ENCODE measurements around the gene BICRA. TPM values are rescaled to one million over a fixed set of nuclear protein-coding genes. Genes with fewer than 3 reads are reported as not detected.

The BICRA gene
- total RNA-seq, 5 donors from 2014 or later (not counting 1 experiment from before 2014, with no cell fraction given), result 31.9 to 39.3 (median 35.1) TPM

DNA sequence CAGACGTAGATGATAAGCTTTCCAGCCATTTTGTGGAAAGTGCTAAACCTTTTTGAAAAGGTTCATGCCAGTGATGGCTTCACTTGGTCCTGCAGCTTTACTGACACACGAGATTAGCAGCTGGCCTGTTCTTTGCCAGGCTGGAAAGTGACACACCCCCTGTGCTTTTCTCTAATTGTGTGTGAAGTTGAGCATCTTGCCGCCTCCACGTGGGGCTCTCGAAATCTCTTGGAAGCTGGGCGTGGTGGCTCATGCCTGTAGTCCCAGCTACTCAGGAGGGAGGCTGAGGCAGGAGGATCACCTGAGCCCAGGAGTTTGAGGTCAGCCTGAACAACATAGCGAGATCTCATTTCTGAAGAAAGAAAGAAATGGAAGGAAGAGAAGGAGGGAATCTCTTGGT is 79.0 kb downstream of the BICRA start:
- POLR2A ChIA-PET, result interaction anchor here in 1 of 2 donors (0.6 kb wide), 1 partner anchor 149 kb away, joined by 3 read pairs; no protein-coding TSS in a partner anchor
- H3K4me1 ChIP-seq (ENCODE audit: control insufficient read depth in 1 of 2, extremely low read depth in 1 of 2, insufficient read depth in 2 of 2, low read length in 2 of 2), result no peaks in the 10 kb centered on the region

DNA sequence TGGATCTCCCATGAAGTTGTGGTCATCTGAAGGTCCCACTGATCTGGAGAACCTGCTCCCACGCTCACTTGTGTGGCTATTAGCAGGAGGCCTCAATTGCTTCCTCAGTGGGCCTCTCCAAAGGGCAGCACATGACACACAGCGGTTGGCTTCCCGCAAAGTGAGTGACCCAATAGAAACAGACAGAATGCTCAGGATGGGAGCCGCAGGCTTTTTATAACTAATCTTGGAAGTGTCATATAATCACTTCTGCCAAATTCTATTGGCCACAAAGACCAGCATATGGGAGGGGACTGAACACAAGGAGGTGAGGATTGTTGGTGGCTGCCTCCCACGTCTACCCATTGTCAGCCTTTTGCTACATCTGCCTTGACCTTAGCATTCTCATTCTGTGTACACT is 82.2 kb downstream of the BICRA start:
- no peak overlapping the region for H3K4me3 ChIP-seq (ENCODE audit: control insufficient read depth in 1 of 2, extremely low read depth in 1 of 2, low read length in 1 of 2)

More for the DNA sequence above, 79.0 kb downstream of the BICRA start:
- ATAC-seq (replicated peaks in 1 of 4) (no peak), DNase-seq (no peak)
- Mint-ChIP-seq H3K27me3 (no peaks in the 10 kb centered on the region), H3K9me3 (no peaks in the 10 kb centered on the region), H3K36me3 (peaks cover 13% of the 10 kb centered on the region), H3K4me3 (no peak overlapping the region), H3K4me1 (no peaks in the 10 kb centered on the region), H3K27ac (no peak overlapping the region)
- no peak overlapping the region for H3K4me3 ChIP-seq (ENCODE audit: control insufficient read depth in 1 of 2, extremely low read depth in 1 of 2, low read length in 1 of 2)
- peaks cover 11 to 30% of the 10 kb centered on the region in 2 donors for H3K36me3 ChIP-seq (ENCODE audit: control insufficient read depth in 2 of 2, extremely low read depth in 1 of 2, insufficient read depth in 1 of 2, low read length in 1 of 2)
- H3K27me3 ChIP-seq (replicated peaks in 1 of 2; ENCODE audit: control insufficient read depth in 2 of 2, extremely low read depth in 1 of 2, insufficient read depth in 2 of 2, low read length in 1 of 2), result no peaks in the 10 kb centered on the region
- CTCF ChIA-PET, result no interaction called here
- no peak overlapping the region for H3K27ac ChIP-seq (ENCODE audit: low read length)
- no peaks in the 10 kb centered on the region for H3K9me3 ChIP-seq
- 100% methylated on average over 6 of the region's 7 CpGs for WGBS (ENCODE audit: insufficient coverage)

DNA sequence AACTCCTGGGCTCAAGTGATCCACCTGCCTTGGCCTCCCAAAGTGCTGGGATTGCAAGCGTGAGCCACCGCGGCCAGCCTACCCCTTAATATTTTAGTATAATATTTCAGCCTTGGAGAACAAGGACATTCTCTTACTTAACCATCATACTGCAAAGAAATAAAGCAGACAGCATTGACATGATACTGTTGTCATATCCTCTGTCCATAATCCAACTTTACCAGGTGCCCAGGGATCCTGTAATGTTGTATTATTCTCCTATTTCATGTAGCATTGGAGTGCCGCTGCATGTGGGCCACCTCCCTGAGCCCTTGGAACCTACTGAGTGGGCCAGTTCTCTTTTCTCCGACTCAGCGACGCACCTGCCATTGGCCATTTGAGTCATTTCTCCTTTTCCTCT is 82.8 kb downstream of the BICRA start:
- no peaks in the 10 kb centered on the region for H3K9me3 ChIP-seq
- H3K36me3 ChIP-seq (ENCODE audit: control insufficient read depth in 2 of 2, extremely low read depth in 1 of 2, insufficient read depth in 1 of 2, low read length in 1 of 2), result peaks cover 9 to 28% of the 10 kb centered on the region in 2 donors
- POLR2A ChIA-PET, result no interaction called here
- Mint-ChIP-seq H3K9me3 (no peaks in the 10 kb centered on the region), H3K4me3 (no peak overlapping the region), H3K27ac (no peak overlapping the region), H3K36me3 (peaks cover 15% of the 10 kb centered on the region), H3K4me1 (peaks cover 0 to 5% (median 0%) of the 10 kb centered on the region in 3 donors), H3K27me3 (no peaks in the 10 kb centered on the region)
- no peak overlapping the region for H3K4me3 ChIP-seq (ENCODE audit: control insufficient read depth in 1 of 2, extremely low read depth in 1 of 2, low read length in 1 of 2)
- CTCF ChIA-PET, result no interaction called here
- H3K27me3 ChIP-seq (replicated peaks in 1 of 2; ENCODE audit: control insufficient read depth in 2 of 2, extremely low read depth in 1 of 2, insufficient read depth in 2 of 2, low read length in 1 of 2), result no peaks in the 10 kb centered on the region
- no peak overlapping the region for H3K27ac ChIP-seq (ENCODE audit: low read length)
- DNase-seq, result no peak
- 88% methylated on average over 4 of the region's 7 CpGs for WGBS (ENCODE audit: insufficient coverage)
- ATAC-seq (replicated peaks in 1 of 4), result no peak
- no peaks in the 10 kb centered on the region for H3K4me1 ChIP-seq (ENCODE audit: control insufficient read depth in 1 of 2, extremely low read depth in 1 of 2, insufficient read depth in 2 of 2, low read length in 2 of 2)

More for the DNA sequence above, 82.2 kb downstream of the BICRA start:
- H3K9me3 ChIP-seq, result no peaks in the 10 kb centered on the region
- no peak for DNase-seq
- Mint-ChIP-seq H3K9me3 (no peaks in the 10 kb centered on the region), H3K36me3 (peaks cover 15% of the 10 kb centered on the region), H3K27ac (no peak overlapping the region), H3K4me1 (peaks cover 0 to 5% (median 0%) of the 10 kb centered on the region in 3 donors), H3K27me3 (no peaks in the 10 kb centered on the region), H3K4me3 (no peak overlapping the region)
- H3K4me1 ChIP-seq (ENCODE audit: control insufficient read depth in 1 of 2, extremely low read depth in 1 of 2, insufficient read depth in 2 of 2, low read length in 2 of 2), result no peaks in the 10 kb centered on the region
- no peak for ATAC-seq (replicated peaks in 1 of 4)
- CTCF ChIA-PET, result interaction anchor here in 1 of 2 donors (0.6 to 0.7 kb wide), 2 partner anchors 259 to 772 kb away, joined by 3 read pairs; no protein-coding TSS in a partner anchor
- H3K27me3 ChIP-seq (replicated peaks in 1 of 2; ENCODE audit: control insufficient read depth in 2 of 2, extremely low read depth in 1 of 2, insufficient read depth in 2 of 2, low read length in 1 of 2), result no peaks in the 10 kb centered on the region
- H3K36me3 ChIP-seq (ENCODE audit: control insufficient read depth in 2 of 2, extremely low read depth in 1 of 2, insufficient read depth in 1 of 2, low read length in 1 of 2), result peaks cover 11 to 24% of the 10 kb centered on the region in 2 donors
- WGBS (ENCODE audit: insufficient coverage), result 78% methylated on average over 3 of the region's 5 CpGs
- H3K27ac ChIP-seq (ENCODE audit: low read length), result no peak overlapping the region
- POLR2A ChIA-PET, result no interaction called here

DNA sequence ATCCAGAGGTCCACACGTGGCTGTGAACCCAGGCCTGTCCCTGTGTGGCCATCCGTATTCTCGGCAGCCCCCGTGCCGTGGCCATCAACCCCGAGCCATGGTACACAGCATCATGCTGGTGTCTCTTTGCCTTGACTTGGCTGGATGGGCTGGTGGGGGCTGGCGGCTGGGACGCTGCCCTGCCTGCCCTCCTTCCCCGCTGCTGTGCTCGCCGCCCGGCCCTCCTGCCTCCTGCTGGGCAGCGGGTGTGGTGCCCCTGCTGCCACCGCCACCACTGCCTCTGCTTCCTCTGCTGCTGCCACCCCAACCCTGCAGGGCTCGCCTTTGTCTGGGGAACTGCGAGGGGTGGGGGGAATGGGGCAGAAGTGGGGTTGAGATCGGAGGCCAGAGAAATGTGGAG is 84.6 kb downstream of the BICRA start:
- POLR2A ChIA-PET, result no interaction called here
- peaks cover 0 to 6% of the 10 kb centered on the region in 2 experiments for H3K4me1 ChIP-seq (ENCODE audit: control insufficient read depth in 1 of 2, extremely low read depth in 1 of 2, insufficient read depth in 2 of 2, low read length in 2 of 2)
- Mint-ChIP-seq H3K27me3 (no peaks in the 10 kb centered on the region), H3K36me3 (peaks cover 13% of the 10 kb centered on the region), H3K4me1 (peaks cover 2 to 5% (median 3%) of the 10 kb centered on the region in 3 donors), H3K27ac (no peak overlapping the region), H3K9me3 (no peaks in the 10 kb centered on the region), H3K4me3 (no peak overlapping the region)
- no peaks in the 10 kb centered on the region for H3K27me3 ChIP-seq (replicated peaks in 1 of 2; ENCODE audit: control insufficient read depth in 2 of 2, extremely low read depth in 1 of 2, insufficient read depth in 2 of 2, low read length in 1 of 2)
- ATAC-seq (replicated peaks in 1 of 4), result no peak
- no peak overlapping the region for H3K27ac ChIP-seq (ENCODE audit: low read length)
- no peak for DNase-seq
- H3K4me3 ChIP-seq (ENCODE audit: control insufficient read depth in 1 of 2, extremely low read depth in 1 of 2, low read length in 1 of 2), result no peak overlapping the region
- 93% methylated on average over 12 of the region's 17 CpGs for whole genome bisulfite sequencing (ENCODE audit: insufficient coverage)
- CTCF ChIA-PET, result no interaction called here
- peaks cover 9 to 29% of the 10 kb centered on the region in 2 donors for H3K36me3 ChIP-seq (ENCODE audit: control insufficient read depth in 2 of 2, extremely low read depth in 1 of 2, insufficient read depth in 1 of 2, low read length in 1 of 2)
- no peaks in the 10 kb centered on the region for H3K9me3 ChIP-seq

DNA sequence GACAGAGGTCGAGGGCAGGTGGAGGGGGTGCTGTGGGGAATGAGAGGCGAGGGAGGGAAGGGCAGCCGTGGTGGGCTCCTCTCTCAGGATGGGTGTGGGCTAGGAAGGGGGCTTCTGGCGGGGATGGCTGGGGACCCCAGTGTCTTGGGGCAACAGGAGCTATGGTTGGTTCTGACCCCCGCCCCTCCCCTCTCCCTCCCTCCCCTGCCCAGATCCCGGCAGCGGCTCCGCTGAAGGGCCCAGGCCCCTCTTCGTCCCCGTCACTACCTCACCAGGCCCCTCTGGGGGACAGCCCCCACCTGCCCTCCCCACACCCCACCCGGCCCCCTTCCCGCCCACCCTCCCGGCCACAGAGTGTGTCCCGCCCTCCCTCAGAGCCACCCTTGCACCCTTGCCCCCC is 85.0 kb downstream of the BICRA start:
- H3K27me3 ChIP-seq (replicated peaks in 1 of 2; ENCODE audit: control insufficient read depth in 2 of 2, extremely low read depth in 1 of 2, insufficient read depth in 2 of 2, low read length in 1 of 2), result no peaks in the 10 kb centered on the region
- H3K4me1 Mint-ChIP-seq, result peaks cover 2 to 5% (median 3%) of the 10 kb centered on the region in 3 donors
- H3K27me3 Mint-ChIP-seq, result no peaks in the 10 kb centered on the region
- CTCF ChIA-PET, result interaction anchor here in 1 of 2 donors (0.6 kb wide), 1 partner anchor 408 kb away, joined by 4 read pairs; no protein-coding TSS in a partner anchor
- H3K27ac Mint-ChIP-seq, result no peak overlapping the region
- no peak overlapping the region for H3K4me3 ChIP-seq (ENCODE audit: control insufficient read depth in 1 of 2, extremely low read depth in 1 of 2, low read length in 1 of 2)
- H3K36me3 Mint-ChIP-seq, result peaks cover 13% of the 10 kb centered on the region
- H3K4me3 Mint-ChIP-seq, result no peak overlapping the region
- WGBS (ENCODE audit: insufficient coverage), result 100% methylated on average over 1 of the region's 14 CpGs
- no peaks in the 10 kb centered on the region for H3K9me3 ChIP-seq
- DNase-seq, result no peak
- no peak for ATAC-seq (replicated peaks in 1 of 4)
- no peaks in the 10 kb centered on the region for H3K9me3 Mint-ChIP-seq
- H3K36me3 ChIP-seq (ENCODE audit: control insufficient read depth in 2 of 2, extremely low read depth in 1 of 2, insufficient read depth in 1 of 2, low read length in 1 of 2), result peaks cover 12 to 33% of the 10 kb centered on the region in 2 donors
- no peak overlapping the region for H3K27ac ChIP-seq (ENCODE audit: low read length)
- peaks cover 0 to 6% of the 10 kb centered on the region in 2 experiments for H3K4me1 ChIP-seq (ENCODE audit: control insufficient read depth in 1 of 2, extremely low read depth in 1 of 2, insufficient read depth in 2 of 2, low read length in 2 of 2)
- POLR2A ChIA-PET, result no interaction called here

DNA sequence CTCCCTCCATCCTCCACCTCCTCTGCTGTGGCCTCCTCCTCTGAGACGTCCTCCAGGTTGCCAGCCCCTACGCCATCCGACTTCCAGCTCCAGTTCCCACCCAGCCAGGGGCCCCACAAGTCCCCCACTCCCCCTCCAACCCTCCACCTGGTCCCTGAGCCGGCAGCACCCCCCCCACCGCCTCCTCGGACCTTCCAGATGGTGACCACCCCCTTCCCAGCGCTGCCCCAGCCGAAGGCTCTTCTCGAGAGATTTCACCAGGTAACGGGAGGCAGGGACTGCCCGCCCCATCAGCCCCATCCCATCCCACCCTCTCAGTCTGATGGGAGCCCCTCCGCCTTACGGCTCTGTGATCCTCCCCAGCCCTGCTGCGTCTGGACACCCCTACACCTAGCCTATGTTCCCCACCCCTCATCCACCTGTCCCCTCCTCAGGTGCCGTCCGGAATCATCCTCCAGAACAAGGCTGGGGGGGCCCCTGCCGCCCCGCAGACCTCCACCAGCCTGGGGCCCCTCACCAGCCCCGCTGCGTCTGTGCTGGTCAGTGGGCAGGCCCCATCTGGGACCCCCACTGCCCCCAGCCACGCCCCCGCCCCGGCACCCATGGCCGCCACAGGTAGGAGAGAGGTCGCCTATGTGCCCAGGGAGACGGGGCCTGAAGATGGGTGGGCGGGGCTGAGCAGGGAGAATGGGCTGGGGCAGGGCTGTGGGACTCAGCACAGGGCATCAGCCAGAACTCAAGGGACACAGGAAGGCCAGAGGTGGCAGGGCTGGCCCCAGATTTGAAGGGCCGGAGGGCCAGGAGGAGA is 85.7 kb downstream of the BICRA start:
- H3K4me3 Mint-ChIP-seq, result no peak overlapping the region
- H3K27me3 Mint-ChIP-seq, result no peaks in the 10 kb centered on the region
- WGBS (ENCODE audit: insufficient coverage), result 96% methylated on average over 22 of the region's 28 CpGs
- peaks cover 0 to 6% of the 10 kb centered on the region in 2 experiments for H3K4me1 ChIP-seq (ENCODE audit: control insufficient read depth in 1 of 2, extremely low read depth in 1 of 2, insufficient read depth in 2 of 2, low read length in 2 of 2)
- H3K36me3 Mint-ChIP-seq, result peaks cover 13% of the 10 kb centered on the region
- no peak overlapping the region for H3K4me3 ChIP-seq (ENCODE audit: control insufficient read depth in 1 of 2, extremely low read depth in 1 of 2, low read length in 1 of 2)
- H3K27me3 ChIP-seq (replicated peaks in 1 of 2; ENCODE audit: control insufficient read depth in 2 of 2, extremely low read depth in 1 of 2, insufficient read depth in 2 of 2, low read length in 1 of 2), result no peaks in the 10 kb centered on the region
- H3K9me3 Mint-ChIP-seq, result no peaks in the 10 kb centered on the region
- DNase-seq (no peak), ATAC-seq (replicated peaks in 1 of 4) (no peak)
- CTCF ChIA-PET, result interaction anchor here in 1 of 2 donors (0.6 kb wide), 1 partner anchor 408 kb away, joined by 4 read pairs; no protein-coding TSS in a partner anchor
- H3K27ac ChIP-seq (ENCODE audit: low read length), result no peak overlapping the region
- peaks cover 8 to 39% of the 10 kb centered on the region in 2 donors for H3K36me3 ChIP-seq (ENCODE audit: control insufficient read depth in 2 of 2, extremely low read depth in 1 of 2, insufficient read depth in 1 of 2, low read length in 1 of 2)
- POLR2A ChIA-PET, result no interaction called here
- no peaks in the 10 kb centered on the region for H3K9me3 ChIP-seq
- no peak overlapping the region for H3K27ac Mint-ChIP-seq
- peaks cover 2 to 5% (median 3%) of the 10 kb centered on the region in 3 donors for H3K4me1 Mint-ChIP-seq
